ENCODE results near the gene RAD50. TPM values are rescaled to one million over a fixed set of nuclear protein-coding genes. Genes with fewer than 3 reads are reported as not detected.

The RAD50 gene
- total and polyA plus RNA-seq, 2 of the 4 experiments (the other 2 are of a cell fraction), result 5.2 to 6.2 TPM

- Histone ChIP-seq H3K27ac (ENCODE audit: insufficient read depth, low read length) (no peak overlapping the region), H2AK5ac (ENCODE audit: low read depth, low read length) (no peak overlapping the region), H2BK120ac (ENCODE audit: low read depth, low read length) (no peak overlapping the region), H3K79me1 (ENCODE audit: low read depth in 1 of 2, low read length in 2 of 2) (peaks cover 0 to 4% of the 10 kb centered on the region in 2 experiments; a peak in 1 of 4 replicates), H3K4me2 (ENCODE audit: low read depth, low read length) (no peak overlapping the region), H4K20me1 (ENCODE audit: insufficient read depth, low read length) (no peaks in the 10 kb centered on the region), H3K18ac (ENCODE audit: low read depth, low read length) (no peak overlapping the region), H3K9me1 (ENCODE audit: insufficient read depth, low read length) (0 out of 2 replicates have a peak, but pooled peaks cover 3% of the 10 kb centered on the region), H3K36me3 (ENCODE audit: control insufficient read depth, insufficient read depth, low read length) (peaks cover 13% of the 10 kb centered on the region), H3K9ac (ENCODE audit: low read depth, low read length) (no peak overlapping the region), H2AFZ (replicated peaks; ENCODE audit: low read length, poor library complexity) (no peak overlapping the region), H3K9me3 (ENCODE audit: control insufficient read depth, insufficient read depth, low read length) (no peaks in the 10 kb centered on the region), H2AK9ac (replicated peaks; ENCODE audit: low read depth, low read length, poor library complexity) (no peak overlapping the region), H4K8ac (ENCODE audit: low read depth in 2 of 2, low read length in 2 of 2) (no peak overlapping the region), H2BK5ac (ENCODE audit: low read depth, low read length, poor library complexity, severe bottlenecking) (no peak overlapping the region), H3K4me1 (ENCODE audit: control insufficient read depth, insufficient read depth, low read length) (no peaks in the 10 kb centered on the region; the same call in 1 of the 2 replicates), H3K4ac (ENCODE audit: low read depth, low read length) (no peak overlapping the region), H4K91ac (ENCODE audit: insufficient read depth, low read depth, low read length) (no peak overlapping the region), H3K27me3 (ENCODE audit: control insufficient read depth, insufficient read depth, low read length) (no peaks in the 10 kb centered on the region), H3K14ac (replicated peaks; ENCODE audit: low read depth, low read length) (no peak overlapping the region), H3K23ac (ENCODE audit: low read depth, low read length) (no peak overlapping the region), H2BK20ac (ENCODE audit: low read depth, low read length) (no peak overlapping the region), H3K56ac (ENCODE audit: extremely low read depth, insufficient read depth, low read length) (no peak overlapping the region), H4K5ac (ENCODE audit: low read depth, low read length) (no peak overlapping the region), H2BK15ac (ENCODE audit: low read depth, low read length) (no peak overlapping the region), H3K4me3 (ENCODE audit: insufficient read depth, low read depth, low read length) (no peak overlapping the region)
- dilution Hi-C loops (cut with HindIII; ENCODE audit: low sequenced_read_pairs, unreplicated experiment) (no loop called here), intact Hi-C loops (cut with micrococcal nuclease) (loop anchor here (5.0 kb wide), 1 partner anchor 41 kb away; no protein-coding TSS in a partner anchor), in situ Hi-C loops (cut with MboI; ENCODE audit: low sequenced_read_pairs) (no loop called here)
- no TSS peak for BruUV-seq (replicated peaks)
- DNase-seq, result peak; percentile 38
- CTCF ChIA-PET, result no interaction called here
- TF ChIP-seq RCOR1 (IDR thresholded peaks at IDR 0.05; ENCODE audit: insufficient replicate concordance, low read length) (no peak), MAFK (IDR thresholded peaks at IDR 0.05; ENCODE audit: low read depth, low read length) (no peak), CTCF (conservative IDR thresholded peaks at IDR 0.05; ENCODE audit: low read depth, low read length) (peak; percentile 31; the same call in 1 of the 2 replicates), NFE2L2 (IDR thresholded peaks at IDR 0.05; ENCODE audit: low read depth, low read length) (no peak), MAZ (IDR thresholded peaks at IDR 0.05; ENCODE audit: borderline replicate concordance, low read depth, low read length) (no peak), BHLHE40 (IDR thresholded peaks at IDR 0.05; ENCODE audit: low read depth, low read length) (no peak), RAD21 (IDR thresholded peaks at IDR 0.05; ENCODE audit: low read length) (peak; percentile 51), SMC3 (IDR thresholded peaks at IDR 0.05; ENCODE audit: low read depth, low read length) (peak; percentile 24; the same call in 1 of the 2 replicates), RFX5 (IDR thresholded peaks at IDR 0.05; ENCODE audit: low read depth, low read length) (no peak), POLR2A (IDR thresholded peaks at IDR 0.05; ENCODE audit: low read depth, low read length) (no peak), CHD1 (IDR thresholded peaks at IDR 0.05; ENCODE audit: low read depth, low read length) (no peak)
- TF ChIP-seq, protein P1, sequence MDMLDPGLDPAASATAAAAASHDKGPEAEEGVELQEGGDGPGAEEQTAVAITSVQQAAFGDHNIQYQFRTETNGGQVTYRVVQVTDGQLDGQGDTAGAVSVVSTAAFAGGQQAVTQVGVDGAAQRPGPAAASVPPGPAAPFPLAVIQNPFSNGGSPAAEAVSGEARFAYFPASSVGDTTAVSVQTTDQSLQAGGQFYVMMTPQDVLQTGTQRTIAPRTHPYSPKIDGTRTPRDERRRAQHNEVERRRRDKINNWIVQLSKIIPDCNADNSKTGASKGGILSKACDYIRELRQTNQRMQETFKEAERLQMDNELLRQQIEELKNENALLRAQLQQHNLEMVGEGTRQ (IDR thresholded peaks at IDR 0.05; ENCODE audit: low read depth, low read length), result no peak
- WGBS, 2 experiments (ENCODE audit: extremely low coverage in 2 of 2, insufficient read length in 1 of 2), result no CpG with 5 or more reads among the region's 3 CpGs
- no peak for ATAC-seq (ENCODE audit: low read depth)
- POLR2A ChIA-PET (ENCODE audit: unreplicated experiment), result no interaction called here
These were observed 34.4 kb downstream of the RAD50 start for GRCh38 chr5:132591145-132591544.

All from IMR-90 (cell line).